HG03378 (cell line): Measurements from ENCODE around the gene SDHAF4.
"Not testable (repeated sequence)": the region's sequence is repeated elsewhere in the genome, so short reads cannot be mapped to it uniquely, and the experiment has no call there.

Source experiments
- ATAC-seq: cut with Tn5 transposase; IDR thresholded peaks from one replicate; pipeline ENCODE4 v1.9.1; 2021; ENCODE audit warnings: mild to moderate bottlenecking, moderate library complexity; ENCODE audit not compliant: unreplicated experiment

The SDHAF4 gene

GRCh38 chr6:70590400-70590799 lies 23.7 kb downstream of the SDHAF4 start:
- no peak for ATAC-seq

GRCh38 chr6:70592391-70593117 lies 25.8 kb downstream of the SDHAF4 start:
- ATAC-seq = no peak

GRCh38 chr6:70593118-70593486 lies 26.4 kb downstream of the SDHAF4 start:
- ATAC-seq = no peak

- no peak for ATAC-seq
Measured at GRCh38 chr6:70599187-70599586, 32.5 kb downstream of the SDHAF4 start.

- no peak for ATAC-seq
Measured at GRCh38 chr6:70601014-70601413, 34.3 kb downstream of the SDHAF4 start.

- no peak for ATAC-seq
Measured at GRCh38 chr6:70604254-70604653, 37.5 kb downstream of the SDHAF4 start.

- ATAC-seq = not testable (repeated sequence)
Measured at GRCh38 chr6:70607371-70607770, 40.6 kb downstream of the SDHAF4 start.

GRCh38 chr6:70609181-70609580 lies 42.5 kb downstream of the SDHAF4 start:
- ATAC-seq = not testable (repeated sequence)

GRCh38 chr6:70616728-70617260 lies 50.1 kb downstream of the SDHAF4 start:
- ATAC-seq = no peak

GRCh38 chr6:70620746-70621145 lies 54.0 kb downstream of the SDHAF4 start:
- no peak for ATAC-seq

- no peak for ATAC-seq
Measured at GRCh38 chr6:70622461-70622860, 55.7 kb downstream of the SDHAF4 start.

- ATAC-seq = no peak
Measured at GRCh38 chr6:70625436-70625835, 58.7 kb downstream of the SDHAF4 start.

GRCh38 chr6:70627500-70628254 lies 60.9 kb downstream of the SDHAF4 start:
- no peak for ATAC-seq

- ATAC-seq = no peak
Measured at GRCh38 chr6:70629929-70630328, 63.2 kb downstream of the SDHAF4 start.

GRCh38 chr6:70633870-70634269 lies 67.1 kb downstream of the SDHAF4 start:
- ATAC-seq = no peak

- ATAC-seq = no peak
Measured at GRCh38 chr6:70636596-70636995, 69.9 kb downstream of the SDHAF4 start.

GRCh38 chr6:70638468-70638867 lies 71.7 kb downstream of the SDHAF4 start:
- no peak for ATAC-seq
